Stimulated activated CD4-positive, alpha-beta T cell treated with anti-CD3 and anti-CD28 coated beads, Interleukin-1b, Interleukin-23, amount 100 ng/mL, for 48 hours (primary cell): Measurements from ENCODE around the gene ITGB5.

ENCODE experiments used
- DNase-seq: peaks from one replicate; pipeline ENCODE4 v3.0.0-alpha.2; 2020

ITGB5 gene

DNA sequence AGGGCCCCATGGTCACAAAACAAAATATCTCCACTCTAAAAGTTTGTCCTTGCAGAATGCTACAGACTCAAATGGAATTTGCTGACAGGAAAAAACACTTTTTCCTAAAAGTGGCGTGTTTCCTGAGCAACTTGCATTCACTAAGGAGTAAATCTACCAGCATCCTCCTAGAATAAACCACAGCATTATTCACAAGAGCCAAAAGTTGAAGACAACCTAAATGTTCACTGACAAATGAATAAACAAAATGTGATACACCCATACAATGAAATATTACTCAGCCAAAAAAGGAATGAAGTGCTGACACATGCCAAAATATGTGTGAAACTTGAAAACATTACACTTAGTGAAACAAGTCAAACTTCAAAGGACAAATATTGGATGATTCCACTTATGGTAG lies 28.9 kb downstream of the ITGB5 start:
- no peak for DNase-seq

GRCh38 chr3:124856677-124857076 lies 30.5 kb downstream of the ITGB5 start:
- no peak for DNase-seq

GRCh38 chr3:124854009-124854408 lies 33.2 kb downstream of the ITGB5 start:
- DNase-seq: no peak

- no peak for DNase-seq
Measured at GRCh38 chr3:124853446-124853845, 33.7 kb downstream of the ITGB5 start.

DNA sequence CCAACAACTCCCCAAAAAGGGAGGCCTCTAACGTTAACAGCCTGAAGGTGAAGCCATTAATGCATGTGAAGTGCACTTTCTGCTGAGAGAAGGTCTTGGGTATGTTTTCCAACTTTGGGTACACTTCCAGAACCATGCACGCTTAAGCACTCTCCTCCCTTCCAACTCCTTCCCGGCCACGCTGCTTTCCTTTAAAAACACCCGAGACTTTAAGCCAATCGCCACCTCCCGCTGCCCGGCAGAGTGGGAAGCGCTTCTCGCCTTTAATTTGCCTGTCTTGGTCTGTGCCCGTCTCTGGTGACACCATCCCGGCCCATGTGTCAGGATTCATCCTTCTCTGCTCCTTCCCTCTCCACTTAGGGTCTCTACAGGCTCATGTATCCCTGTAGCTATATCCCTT lies 35.3 kb downstream of the ITGB5 start:
- DNase-seq: no peak

GRCh38 chr3:124851136-124851535 lies 36.0 kb downstream of the ITGB5 start:
- DNase-seq: no peak

DNA sequence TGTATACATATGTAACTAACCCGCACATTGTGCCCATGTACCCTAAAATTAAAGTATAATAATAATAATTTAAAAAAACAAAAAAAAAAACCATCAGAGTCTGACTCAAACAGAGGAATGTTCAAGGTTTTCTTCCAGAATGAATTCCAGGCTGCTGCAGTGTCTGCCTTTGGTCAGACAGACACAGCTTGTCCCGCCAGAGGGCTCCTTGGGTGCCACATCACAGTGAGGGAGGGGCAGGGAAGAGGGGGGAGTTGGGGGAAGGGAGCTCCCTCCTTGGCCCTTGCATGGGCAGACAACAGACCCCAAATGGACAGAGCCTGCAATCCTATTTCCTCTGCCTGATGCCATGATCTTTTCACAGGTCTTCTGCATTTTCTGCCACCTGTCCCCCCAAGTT lies 36.5 kb downstream of the ITGB5 start:
- no peak for DNase-seq

- DNase-seq: no peak
Measured at GRCh38 chr3:124850212-124850611, 37.0 kb downstream of the ITGB5 start.

DNA sequence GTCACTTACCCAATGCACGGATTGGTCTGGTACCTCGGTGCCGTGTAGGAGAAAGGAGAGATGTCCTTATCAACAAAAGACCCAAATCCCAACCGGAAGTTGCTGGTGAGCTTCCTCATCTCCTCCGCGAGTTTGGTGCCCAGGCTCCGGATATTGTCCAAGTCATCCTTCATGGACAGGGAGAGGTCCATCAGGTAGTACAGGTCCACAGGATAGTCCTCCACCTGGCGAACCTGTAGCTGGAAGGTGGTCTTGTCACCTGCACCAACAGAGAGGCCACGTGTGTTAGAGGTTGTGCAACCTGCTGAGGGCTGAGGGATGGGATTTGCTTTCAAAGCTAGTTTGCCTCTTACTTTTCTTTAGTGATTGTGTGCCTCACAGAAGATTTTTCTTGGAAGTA lies 38.9 kb downstream of the ITGB5 start:
- no peak for DNase-seq

DNA sequence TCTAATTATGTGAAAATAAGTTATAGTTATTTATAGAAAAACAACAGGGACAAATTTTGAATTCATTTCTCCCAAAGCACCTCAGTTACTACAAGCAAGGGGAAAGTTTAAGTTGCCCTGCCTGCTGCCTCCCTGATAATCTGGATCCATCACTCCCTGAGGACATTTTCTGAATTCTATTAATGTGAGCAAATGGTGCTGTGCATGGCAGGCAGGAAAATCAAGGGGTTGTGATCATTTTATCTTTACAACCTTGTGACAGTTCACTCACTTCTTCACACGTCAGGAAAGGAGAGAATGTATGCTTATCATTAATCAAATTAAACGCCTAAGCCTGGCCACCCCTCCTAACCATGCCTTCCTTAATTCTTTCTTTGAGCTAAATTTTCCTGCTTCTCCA lies 39.3 kb downstream of the ITGB5 start:
- DNase-seq: no peak

DNA sequence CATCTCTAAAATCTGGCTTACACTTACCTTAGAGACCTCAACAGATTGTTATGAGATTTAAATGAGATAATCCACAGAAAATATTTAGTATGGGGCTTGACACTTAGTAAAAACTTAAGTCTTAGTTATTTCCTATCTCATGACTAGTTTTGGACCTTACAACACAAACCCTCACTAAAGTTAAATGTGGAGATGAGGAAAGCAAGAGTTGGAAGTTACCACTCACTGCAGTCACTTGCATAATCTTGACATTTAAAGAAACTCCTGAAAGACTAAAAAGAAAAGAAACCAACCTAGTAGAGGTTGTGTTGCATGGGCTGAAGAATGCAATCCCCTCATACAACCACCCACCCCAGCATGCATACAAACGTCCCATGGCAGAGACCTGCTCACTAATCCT lies 40.1 kb downstream of the ITGB5 start:
- no peak for DNase-seq

GRCh38 chr3:124846189-124846588 lies 41.0 kb downstream of the ITGB5 start:
- DNase-seq: no peak

GRCh38 chr3:124845406-124845805 lies 41.8 kb downstream of the ITGB5 start:
- DNase-seq: no peak

DNA sequence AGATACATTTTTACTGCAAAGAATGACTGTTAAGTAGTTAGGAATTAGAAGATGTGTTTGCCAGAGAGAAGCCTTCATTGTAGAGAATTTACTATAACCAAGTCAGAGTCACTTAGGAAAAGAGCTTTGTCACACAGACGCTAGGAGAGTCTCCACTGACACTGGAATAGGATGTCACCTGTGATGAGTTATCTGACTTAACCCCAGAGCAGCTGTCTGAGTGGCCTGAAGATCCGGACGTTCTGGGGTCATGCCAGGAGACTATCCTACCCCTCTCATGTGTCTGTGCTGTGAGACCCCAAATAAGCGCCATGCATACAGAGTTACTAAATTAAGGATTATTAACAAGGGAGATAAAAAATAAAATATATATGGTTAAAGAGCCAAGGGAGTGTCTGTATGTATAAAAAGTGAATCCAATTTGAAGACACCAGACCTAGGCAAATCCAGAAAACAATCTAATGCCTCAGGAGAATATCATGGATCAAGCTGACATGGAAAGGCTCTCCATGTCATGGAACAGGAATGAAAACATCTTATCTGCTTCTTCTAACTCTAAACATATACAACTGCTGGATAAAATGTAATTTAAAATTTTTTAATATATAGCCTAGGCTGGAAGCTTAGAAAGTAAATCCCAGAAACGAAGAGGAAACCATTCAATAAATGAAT lies 43.5 kb downstream of the ITGB5 start:
- no peak for DNase-seq

- no peak for DNase-seq
Measured at GRCh38 chr3:124843047-124843446, 44.1 kb downstream of the ITGB5 start.

DNA sequence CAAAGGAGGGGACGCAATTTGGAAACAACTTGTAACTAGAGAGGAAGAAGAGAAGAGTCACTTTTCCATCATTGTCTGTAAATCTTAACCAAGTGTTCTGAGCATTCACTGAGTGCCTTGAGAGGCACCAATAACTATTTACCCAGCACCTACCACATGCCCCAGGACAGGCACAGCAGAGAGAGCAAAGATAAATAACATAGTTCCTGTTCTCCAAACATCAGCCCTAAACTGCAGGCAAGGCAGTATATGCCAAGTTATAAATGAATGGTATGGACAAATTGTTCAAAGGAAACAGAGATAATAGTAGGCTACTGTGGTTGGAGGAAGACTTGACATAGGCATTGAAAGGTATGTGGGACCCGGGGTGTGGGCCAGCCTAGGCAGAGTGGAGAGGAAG lies 45.6 kb downstream of the ITGB5 start:
- no peak for DNase-seq

DNA sequence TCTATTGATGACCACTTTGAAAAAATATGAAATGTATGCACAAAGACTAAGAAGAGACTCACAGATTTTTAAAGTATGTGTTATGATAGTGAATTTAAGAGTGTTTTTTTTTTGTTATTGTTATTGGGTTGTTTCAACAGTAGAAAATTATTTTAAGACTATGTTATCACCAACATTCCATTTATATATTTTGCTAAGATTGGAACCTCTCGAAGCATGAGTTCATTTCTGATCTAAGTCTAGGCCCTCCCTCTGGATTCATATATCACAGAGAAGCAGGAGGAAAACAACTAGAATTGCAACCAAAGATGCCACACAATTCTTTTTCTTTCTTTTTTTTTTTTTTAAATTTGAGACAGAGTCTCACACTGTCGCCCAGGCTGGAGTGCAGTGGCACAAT lies 46.8 kb downstream of the ITGB5 start:
- DNase-seq: no peak

DNA sequence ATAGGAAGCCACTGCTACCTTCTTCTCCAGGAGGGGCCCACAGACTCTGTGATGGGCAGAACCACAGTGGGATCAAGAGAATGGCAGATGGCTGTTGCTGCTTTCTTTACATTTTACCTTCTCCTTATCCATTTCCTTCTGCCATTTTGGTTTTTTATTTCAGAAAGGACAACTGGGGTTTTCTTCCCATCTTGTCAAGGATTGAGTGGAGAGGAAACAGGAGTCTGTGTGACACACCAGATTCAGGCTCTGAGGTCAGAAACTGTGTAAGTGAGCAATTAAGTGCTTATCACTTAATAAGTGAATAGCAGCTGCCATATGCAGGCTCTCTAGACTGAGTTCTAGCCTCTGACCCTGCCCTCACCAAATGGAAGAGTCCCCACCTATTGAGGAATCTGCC lies 47.3 kb downstream of the ITGB5 start:
- DNase-seq: no peak

- no peak for DNase-seq
Measured at GRCh38 chr3:124838963-124839362, 48.2 kb downstream of the ITGB5 start.

DNA sequence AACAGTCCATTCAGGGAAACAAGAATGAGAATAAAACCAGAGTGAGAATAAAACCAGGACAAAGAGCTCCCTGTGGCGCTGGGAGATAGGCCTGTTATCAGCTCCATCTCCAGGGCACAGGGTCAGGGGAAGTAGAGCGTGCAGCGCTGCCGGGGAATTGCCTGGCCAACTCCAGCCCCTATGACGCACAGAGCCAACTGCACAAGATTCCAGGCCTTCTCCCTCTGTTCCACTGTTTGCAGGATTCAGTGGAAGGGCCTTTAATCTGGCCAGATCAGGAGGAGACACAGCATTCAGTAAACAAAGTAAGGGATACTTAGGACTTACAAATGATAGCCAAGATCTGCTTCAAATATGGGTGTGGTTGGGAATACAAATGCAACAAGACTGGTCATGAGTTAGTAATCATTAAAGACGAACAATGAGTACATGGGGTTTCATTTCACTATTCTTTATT lies 49.4 kb downstream of the ITGB5 start:
- DNase-seq: no peak

DNA sequence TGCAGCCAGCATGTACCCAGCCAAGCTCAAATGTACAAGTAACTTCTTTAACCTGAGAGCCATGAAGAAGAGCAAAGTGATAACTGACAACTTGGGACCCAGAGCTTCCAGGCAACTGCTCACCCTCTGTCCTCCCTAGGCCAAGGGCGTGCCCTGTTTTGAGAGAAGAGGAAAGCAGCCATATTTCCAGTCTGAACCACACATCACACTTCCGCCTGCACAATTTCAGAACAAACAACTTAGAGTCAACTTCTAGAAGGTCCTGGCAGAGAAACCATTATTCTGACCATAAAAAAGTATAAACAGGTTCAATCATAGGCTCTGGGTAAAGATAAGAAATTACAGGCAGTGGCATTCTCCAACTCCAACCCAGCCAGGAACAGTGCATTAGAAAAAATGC lies 50.1 kb downstream of the ITGB5 start:
- no peak for DNase-seq

DNA sequence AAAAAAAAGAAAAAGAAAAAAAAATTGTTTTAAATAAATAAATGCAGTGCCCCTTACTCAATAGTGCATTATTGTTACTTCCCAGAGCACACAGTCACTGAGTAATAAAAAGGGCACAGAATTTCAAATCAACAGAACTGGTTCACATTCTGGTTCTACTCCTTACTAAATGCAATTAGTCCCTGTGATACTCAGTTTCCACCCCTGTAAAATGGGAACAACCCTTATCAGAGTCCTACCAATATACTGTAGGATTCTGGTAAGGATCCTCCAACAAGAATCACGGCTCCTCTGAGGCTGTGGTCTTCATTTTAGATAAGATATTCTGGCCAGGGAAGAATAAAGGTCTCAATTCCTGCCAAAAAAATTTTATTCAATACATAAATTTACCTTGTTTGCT lies 50.7 kb downstream of the ITGB5 start:
- no peak for DNase-seq

- peak; percentile 54 for DNase-seq
Measured at GRCh38 chr3:124834723-124835718, 52.1 kb downstream of the ITGB5 start.

DNA sequence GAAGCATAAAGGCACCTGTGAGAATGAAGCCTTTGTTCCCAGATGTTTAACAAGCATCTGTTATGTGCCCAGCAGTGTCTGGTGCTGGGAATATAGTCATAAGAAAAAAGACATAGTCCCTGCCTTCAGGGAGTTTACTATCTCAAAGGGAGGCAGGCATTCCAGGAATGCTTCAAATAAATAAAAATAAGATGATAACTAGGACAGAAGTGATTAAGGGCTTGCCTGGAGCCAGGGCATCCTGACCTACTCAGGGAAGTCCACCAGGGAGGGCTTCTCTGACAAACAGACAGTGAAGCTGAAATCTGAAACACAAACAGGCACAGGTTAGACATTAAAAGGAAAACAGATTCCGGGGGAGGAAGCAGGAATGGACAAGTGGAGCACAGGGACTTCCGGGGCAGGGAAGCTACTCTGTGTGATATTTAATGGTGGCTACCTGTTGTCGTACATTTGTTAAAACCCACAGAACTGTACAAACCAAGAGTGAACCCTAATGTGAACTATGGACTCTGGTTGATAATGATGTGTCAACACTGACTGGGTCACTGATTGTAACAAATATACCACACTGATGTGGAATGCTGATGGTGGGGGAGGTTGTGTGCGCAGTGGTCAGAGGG lies 53.3 kb downstream of the ITGB5 start:
- DNase-seq: no peak
